ENCODE data around the gene TUBA1C.

Gene TUBA1C

GRCh38 chr12:49295082-49295936 is 30.4 kb downstream of the TUBA1C start, which contains the start of gene PRPH:
TSS of gene PRPH (plus strand) at chr12:49295147. CDS start at chr12:49295201, 54 bp downstream.
- no peak within 1 kb of the TSS for H3K9ac ChIP-seq (ENCODE audit: low read length)
- H3K9me3 ChIP-seq (replicated peaks; ENCODE audit: insufficient read depth, low read length) = no peaks in the 10 kb centered on the region
- no peak within 1 kb of the TSS for H2AFZ ChIP-seq (ENCODE audit: low read length)
- H3K36me3 ChIP-seq (replicated peaks; ENCODE audit: insufficient read depth, low read length) = no peaks in the 10 kb centered on the region
- no peaks in the 10 kb centered on the region for H3F3A ChIP-seq (ENCODE audit: insufficient read depth, low read length)
- DNase-seq = no peak
- no peak within 1 kb of the TSS for H3K4me2 ChIP-seq (ENCODE audit: low read depth, low read length)
- H4K20me1 ChIP-seq (ENCODE audit: insufficient read depth, low read length) = no peaks in the 10 kb centered on the region
- peaks cover 68% of the 10 kb centered on the region for H3K27me3 ChIP-seq (replicated peaks; ENCODE audit: insufficient read depth, low read length)
- H3K4me1 ChIP-seq (ENCODE audit: low read length) = peaks cover 7% of the 10 kb centered on the region; the same call in 1 of the 2 replicates
- H3K79me2 ChIP-seq (ENCODE audit: low read length) = no peaks in the 10 kb centered on the region
- no peaks in the 10 kb centered on the region for H3K9me2 ChIP-seq (replicated peaks; ENCODE audit: insufficient read depth, low read length)
- no peak within 1 kb of the TSS for H3K4me3 ChIP-seq (ENCODE audit: low read length)
- TF ChIP-seq, protein P1, sequence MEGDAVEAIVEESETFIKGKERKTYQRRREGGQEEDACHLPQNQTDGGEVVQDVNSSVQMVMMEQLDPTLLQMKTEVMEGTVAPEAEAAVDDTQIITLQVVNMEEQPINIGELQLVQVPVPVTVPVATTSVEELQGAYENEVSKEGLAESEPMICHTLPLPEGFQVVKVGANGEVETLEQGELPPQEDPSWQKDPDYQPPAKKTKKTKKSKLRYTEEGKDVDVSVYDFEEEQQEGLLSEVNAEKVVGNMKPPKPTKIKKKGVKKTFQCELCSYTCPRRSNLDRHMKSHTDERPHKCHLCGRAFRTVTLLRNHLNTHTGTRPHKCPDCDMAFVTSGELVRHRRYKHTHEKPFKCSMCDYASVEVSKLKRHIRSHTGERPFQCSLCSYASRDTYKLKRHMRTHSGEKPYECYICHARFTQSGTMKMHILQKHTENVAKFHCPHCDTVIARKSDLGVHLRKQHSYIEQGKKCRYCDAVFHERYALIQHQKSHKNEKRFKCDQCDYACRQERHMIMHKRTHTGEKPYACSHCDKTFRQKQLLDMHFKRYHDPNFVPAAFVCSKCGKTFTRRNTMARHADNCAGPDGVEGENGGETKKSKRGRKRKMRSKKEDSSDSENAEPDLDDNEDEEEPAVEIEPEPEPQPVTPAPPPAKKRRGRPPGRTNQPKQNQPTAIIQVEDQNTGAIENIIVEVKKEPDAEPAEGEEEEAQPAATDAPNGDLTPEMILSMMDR (IDR thresholded peaks at IDR 0.05; ENCODE audit: low read length) = no peak
- TF ChIP-seq EZH2phosphoT487 (IDR thresholded peaks at IDR 0.05; ENCODE audit: low read length) = no peak
- no peak for TF ChIP-seq EZH2 (optimal IDR thresholded peaks at IDR 0.05; ENCODE audit: low read depth, low read length)
- no peak within 1 kb of the TSS for H3K27ac ChIP-seq (ENCODE audit: low read length)

DNA sequence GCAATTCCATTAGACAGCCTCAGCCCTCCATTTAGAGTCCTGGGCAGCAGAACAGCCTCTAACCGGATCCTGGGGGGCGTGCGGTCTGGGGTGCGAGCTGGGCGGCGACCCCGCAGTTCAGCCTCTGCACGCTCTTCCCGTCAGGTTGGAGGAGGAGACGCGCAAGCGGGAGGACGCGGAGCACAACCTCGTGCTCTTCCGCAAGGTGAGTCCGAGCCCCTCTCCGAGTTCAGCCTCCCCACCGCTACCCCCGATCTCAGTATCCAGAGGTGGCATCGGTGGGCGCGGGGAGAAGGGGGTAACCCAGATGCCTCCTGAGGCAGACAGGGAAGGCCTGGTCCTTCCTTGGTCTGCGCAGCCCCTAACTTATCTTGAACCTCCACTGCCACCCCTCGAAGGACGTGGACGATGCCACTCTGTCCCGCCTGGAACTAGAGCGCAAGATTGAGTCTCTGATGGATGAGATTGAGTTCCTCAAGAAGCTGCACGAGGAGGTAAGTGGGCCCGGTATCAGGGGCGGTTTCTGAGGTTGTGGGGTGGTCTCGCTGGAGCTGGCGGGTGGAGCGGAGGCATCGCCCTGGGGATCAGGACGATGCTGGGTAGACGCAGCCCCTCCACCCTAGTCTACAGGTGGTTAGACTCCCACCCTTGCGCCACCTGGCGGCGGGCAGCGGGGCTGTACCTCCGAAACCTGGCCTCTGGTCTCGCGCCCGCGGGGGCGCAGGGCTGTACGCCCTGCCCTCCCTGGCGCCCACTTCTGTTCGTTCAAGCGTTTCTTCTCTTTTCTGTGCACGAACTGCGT is 31.4 kb downstream of the TUBA1C start:
- no peak overlapping the region for H3K27ac ChIP-seq (ENCODE audit: low read length)
- H3K9ac ChIP-seq (ENCODE audit: low read length) = no peak overlapping the region
- DNase-seq = peak; percentile 42
- TF ChIP-seq, protein P1 (IDR thresholded peaks at IDR 0.05; ENCODE audit: low read length) = peak; percentile 87
- TF ChIP-seq EZH2phosphoT487 (IDR thresholded peaks at IDR 0.05; ENCODE audit: low read length) = no peak
- H3K9me2 ChIP-seq (replicated peaks; ENCODE audit: insufficient read depth, low read length) = no peaks in the 10 kb centered on the region
- H3K36me3 ChIP-seq (replicated peaks; ENCODE audit: insufficient read depth, low read length) = no peaks in the 10 kb centered on the region
- H3K4me3 ChIP-seq (ENCODE audit: low read length) = peak overlapping the region; percentile 52
- peak overlapping the region; percentile 59 for H2AFZ ChIP-seq (ENCODE audit: low read length)
- no peaks in the 10 kb centered on the region for H4K20me1 ChIP-seq (ENCODE audit: insufficient read depth, low read length)
- peaks cover 7% of the 10 kb centered on the region; the same call in 1 of the 2 replicates for H3K4me1 ChIP-seq (ENCODE audit: low read length)
- H3K27me3 ChIP-seq (replicated peaks; ENCODE audit: insufficient read depth, low read length) = peaks cover 68% of the 10 kb centered on the region
- H3K79me2 ChIP-seq (ENCODE audit: low read length) = no peaks in the 10 kb centered on the region
- peak overlapping the region; percentile 93 for H3K4me2 ChIP-seq (ENCODE audit: low read depth, low read length)
- H3F3A ChIP-seq (ENCODE audit: insufficient read depth, low read length) = no peaks in the 10 kb centered on the region
- no peaks in the 10 kb centered on the region for H3K9me3 ChIP-seq (replicated peaks; ENCODE audit: insufficient read depth, low read length)

- no peaks in the 10 kb centered on the region for H3K9me3 ChIP-seq (replicated peaks; ENCODE audit: insufficient read depth, low read length)
- peaks cover 63% of the 10 kb centered on the region for H3K27me3 ChIP-seq (replicated peaks; ENCODE audit: insufficient read depth, low read length)
- DNase-seq = peak; percentile 39
- H3K4me2 ChIP-seq (ENCODE audit: low read depth, low read length) = peak overlapping the region; percentile 93
- H3K27ac ChIP-seq (ENCODE audit: low read length) = no peak overlapping the region
- H3K9ac ChIP-seq (ENCODE audit: low read length) = no peak overlapping the region
- no peaks in the 10 kb centered on the region for H3K79me2 ChIP-seq (ENCODE audit: low read length)
- H3K4me1 ChIP-seq (ENCODE audit: low read length) = peaks cover 7% of the 10 kb centered on the region; the same call in 1 of the 2 replicates
- H3K9me2 ChIP-seq (replicated peaks; ENCODE audit: insufficient read depth, low read length) = no peaks in the 10 kb centered on the region
- no peaks in the 10 kb centered on the region for H3K36me3 ChIP-seq (replicated peaks; ENCODE audit: insufficient read depth, low read length)
- no peak for TF ChIP-seq EZH2phosphoT487 (IDR thresholded peaks at IDR 0.05; ENCODE audit: low read length)
- peak; percentile 57 for TF ChIP-seq EZH2 (optimal IDR thresholded peaks at IDR 0.05; ENCODE audit: low read depth, low read length)
- H2AFZ ChIP-seq (ENCODE audit: low read length) = peak overlapping the region; percentile 59
- no peaks in the 10 kb centered on the region for H3F3A ChIP-seq (ENCODE audit: insufficient read depth, low read length)
- peak overlapping the region; percentile 52 for H3K4me3 ChIP-seq (ENCODE audit: low read length)
- H4K20me1 ChIP-seq (ENCODE audit: insufficient read depth, low read length) = no peaks in the 10 kb centered on the region
These were observed 32.2 kb downstream of the TUBA1C start for GRCh38 chr12:49296836-49297694.
